Glomerular visceral epithelial cell (primary cell): Measurements from ENCODE around the gene YKT6.

Experiments
- DNase-seq: peaks from one replicate; pipeline ENCODE4 v3.0.0-alpha.2; 2016; ENCODE audit errors: extremely low spot score

Gene YKT6

GRCh38 chr7:44218418-44219201 lies 17.8 kb downstream of the YKT6 start:
- no peak for DNase-seq

GRCh38 chr7:44219371-44220045 lies 18.7 kb downstream of the YKT6 start:
- DNase-seq = no peak

- DNase-seq = no peak
Observed at GRCh38 chr7:44220046-44220357, 19.2 kb downstream of the YKT6 start.

- no peak for DNase-seq
Observed at GRCh38 chr7:44220358-44221112, 19.8 kb downstream of the YKT6 start.

- no peak for DNase-seq
Observed at GRCh38 chr7:44221231-44221791, 20.5 kb downstream of the YKT6 start.

- DNase-seq = no peak
Observed at GRCh38 chr7:44222074-44222473, 21.3 kb downstream of the YKT6 start.

- no peak for DNase-seq
Observed at GRCh38 chr7:44222776-44223261, 22.0 kb downstream of the YKT6 start.

- no peak for DNase-seq
Observed at GRCh38 chr7:44223362-44224079, 22.7 kb downstream of the YKT6 start.

GRCh38 chr7:44224080-44224973 lies 23.5 kb downstream of the YKT6 start:
- no peak for DNase-seq

GRCh38 chr7:44224974-44225565 lies 24.3 kb downstream of the YKT6 start:
- DNase-seq = no peak

- DNase-seq = no peak
Observed at GRCh38 chr7:44225566-44226395, 25.0 kb downstream of the YKT6 start.

GRCh38 chr7:44226396-44226753 lies 25.6 kb downstream of the YKT6 start:
- no peak for DNase-seq

- DNase-seq = no peak
Observed at GRCh38 chr7:44227911-44228310, 27.1 kb downstream of the YKT6 start.

GRCh38 chr7:44228571-44229350 lies 28.0 kb downstream of the YKT6 start:
- DNase-seq = no peak

GRCh38 chr7:44229546-44230105 lies 28.8 kb downstream of the YKT6 start:
- DNase-seq = no peak

GRCh38 chr7:44230286-44230685 lies 29.5 kb downstream of the YKT6 start:
- no peak for DNase-seq

- no peak for DNase-seq
Observed at GRCh38 chr7:44231088-44231487, 30.3 kb downstream of the YKT6 start.

- DNase-seq = no peak
Observed at GRCh38 chr7:44232396-44232795, 31.6 kb downstream of the YKT6 start.
